Keratinocyte (primary cell): ENCODE measurements around the gene ADAMTS17. TPM values are rescaled to one million over a fixed set of nuclear protein-coding genes. Genes with fewer than 3 reads are reported as not detected.

Experiments
- DNase-seq: peaks from one replicate; pipeline ENCODE4 v3.0.0-alpha.2; 2011; ENCODE audit warnings: low read depth, missing footprints, low spot score
- FAIRE-seq: peaks from 2 replicates; lab custom pipeline; 2011; peaks lifted over from hg19 to GRCh38; lab: Jason Lieb, UNC
- H2AFZ ChIP-seq: 2 replicates; pipeline ENCODE4 v1.6.0; 2012; ENCODE audit warnings: low read length, control low read depth, inconsistent platforms; ENCODE audit not compliant: control insufficient read depth
- H3K27ac ChIP-seq: 2 replicates; pipeline ENCODE4 v1.5.1; 2011; ENCODE audit warnings: low read length; ENCODE audit not compliant: control insufficient read depth, insufficient read depth
- H3K27me3 ChIP-seq: 3 replicates; pipeline ENCODE4 v1.6.0; 2011; ENCODE audit warnings: low read length; ENCODE audit not compliant: control insufficient read depth, insufficient read depth; ENCODE audit errors: extremely low read depth
- H3K36me3 ChIP-seq, 2 experiments: 2 replicates in 1 of 2; 3 replicates in 1 of 2; pipeline ENCODE4 v1.5.1; 2011; ENCODE audit warnings: low read length in 2 of 2, mild to moderate bottlenecking in 1 of 2; ENCODE audit not compliant: control insufficient read depth in 2 of 2, insufficient read depth in 2 of 2; ENCODE audit errors: extremely low read depth in 1 of 2
- H3K4me1 ChIP-seq: 3 replicates; pipeline ENCODE4 v1.5.1; 2011; ENCODE audit warnings: low read length; ENCODE audit not compliant: control insufficient read depth, insufficient read depth; ENCODE audit errors: extremely low read depth
- H3K4me2 ChIP-seq: 3 replicates; pipeline ENCODE4 v1.6.0; 2011; ENCODE audit warnings: low read depth, low read length; ENCODE audit not compliant: control insufficient read depth, insufficient read depth; ENCODE audit errors: extremely low read depth
- H3K4me3 ChIP-seq, 3 experiments: fragments of 200-600 bp in 1 of 3; sonication (generic) in 1 of 3; 2 replicates in 2 of 3; 3 replicates in 1 of 3; pipeline ENCODE4 v1.5.1; 2011 to 2016; ENCODE audit warnings: low read length in 3 of 3, mild to moderate bottlenecking in 3 of 3, control low read depth in 2 of 3, inconsistent platforms in 1 of 3, low read depth in 1 of 3, mixed read lengths in 1 of 3, mixed run types in 1 of 3, moderate library complexity in 1 of 3; ENCODE audit not compliant: control insufficient read depth in 2 of 3, insufficient read depth in 2 of 3; ENCODE audit errors: extremely low read depth in 1 of 3
- H3K79me2 ChIP-seq: 2 replicates; pipeline ENCODE4 v1.6.0; 2012; ENCODE audit warnings: low read length; ENCODE audit not compliant: control insufficient read depth, insufficient read depth
- H3K9ac ChIP-seq: 3 replicates; pipeline ENCODE4 v1.6.0; 2011; ENCODE audit warnings: low read length; ENCODE audit not compliant: control insufficient read depth, insufficient read depth; ENCODE audit errors: extremely low read depth
- H3K9me1 ChIP-seq: 3 replicates; pipeline ENCODE4 v1.6.0; 2011; ENCODE audit warnings: low read length; ENCODE audit not compliant: control insufficient read depth, insufficient read depth; ENCODE audit errors: extremely low read depth
- H3K9me3 ChIP-seq: 2 replicates; pipeline ENCODE4 v1.5.1; 2012; ENCODE audit warnings: low read depth, low read length; ENCODE audit not compliant: control insufficient read depth
- H4K20me1 ChIP-seq: 3 replicates; pipeline ENCODE4 v1.6.0; 2011; ENCODE audit warnings: low read length; ENCODE audit not compliant: control insufficient read depth, insufficient read depth; ENCODE audit errors: extremely low read depth
- EZH2 ChIP-seq: IDR thresholded peaks from one replicate; pipeline ENCODE4 v1.6.1; 2012; ENCODE audit warnings: inconsistent platforms, mild to moderate bottlenecking, low read length, moderate library complexity
- dilution Hi-C: fragments of 300-500 bp; cut with MboI; formaldehyde crosslinking; loops from one replicate; pipeline ENCODE4 v1.7.0; 2020; ENCODE audit warnings: low sequenced_read_pairs; ENCODE audit not compliant: extremely low pct_ligation_motif_present
- polyA plus RNA-seq, 5 experiments: library from polyadenylated mRNA; depleted of rRNA in 3 of 5; stranded (reverse) in 3 of 5; stranded (forward) in 1 of 5; unstranded in 1 of 5; fragments of >200 nt; gene quantifications; 1 replicate in 1 of 5; 2 replicates in 3 of 5; 3 replicates in 1 of 5; pipeline versions ENCODE4 v1.2.1 to v1.2.3, GENCODE V29; 2011 to 2012; ENCODE audit warnings: missing spikeins in 2 of 5, low read depth in 1 of 5, low replicate concordance in 1 of 5
- TF ChIP-seq, protein P1 (sequence below), 3 experiments: IDR thresholded peaks in 1 of 3; conservative IDR thresholded peaks in 1 of 3; optimal IDR thresholded peaks in 1 of 3; 2 replicates in 2 of 3; 3 replicates in 1 of 3; pipeline versions ENCODE3 to v1.5.1; 2011; ENCODE audit warnings: low read length in 3 of 3, mild to moderate bottlenecking in 3 of 3, moderate library complexity in 2 of 3, control low read depth in 1 of 3, inconsistent platforms in 1 of 3; ENCODE audit not compliant: insufficient read depth in 2 of 3; ENCODE audit errors: extremely low read depth in 1 of 3

The ADAMTS17 gene
- polyA plus RNA-seq, 1 donor (not counting 4 experiments of a cell fraction or from before 2014, with no cell fraction given): 0.18 TPM

DNA sequence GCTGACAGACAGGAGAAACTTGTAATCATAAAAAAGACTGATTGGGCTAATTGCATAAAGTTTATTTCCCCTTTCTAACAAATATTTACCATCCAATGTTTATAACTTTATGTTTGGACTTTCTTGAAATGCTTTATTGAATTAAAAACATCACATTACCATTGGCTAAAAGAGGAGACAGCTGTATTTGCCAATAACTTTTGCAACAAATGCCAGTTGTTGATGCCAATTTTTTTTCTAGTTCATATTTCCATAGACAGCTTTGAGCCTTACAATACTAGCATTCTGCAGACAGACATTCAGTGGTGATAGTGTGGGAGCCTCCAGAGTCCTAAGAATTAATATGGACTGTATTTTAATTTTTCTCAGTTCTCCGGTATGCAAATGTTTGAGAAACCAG is 198.4 kb downstream of the ADAMTS17 start:
- H3K9ac ChIP-seq: no peak overlapping the region
- H2AFZ ChIP-seq: no peak overlapping the region
- no peak for DNase-seq
- peaks cover 12% of the 10 kb centered on the region for H3K27me3 ChIP-seq
- FAIRE-seq: no peak
- no peak overlapping the region for H3K27ac ChIP-seq
- TF ChIP-seq, protein P1, sequence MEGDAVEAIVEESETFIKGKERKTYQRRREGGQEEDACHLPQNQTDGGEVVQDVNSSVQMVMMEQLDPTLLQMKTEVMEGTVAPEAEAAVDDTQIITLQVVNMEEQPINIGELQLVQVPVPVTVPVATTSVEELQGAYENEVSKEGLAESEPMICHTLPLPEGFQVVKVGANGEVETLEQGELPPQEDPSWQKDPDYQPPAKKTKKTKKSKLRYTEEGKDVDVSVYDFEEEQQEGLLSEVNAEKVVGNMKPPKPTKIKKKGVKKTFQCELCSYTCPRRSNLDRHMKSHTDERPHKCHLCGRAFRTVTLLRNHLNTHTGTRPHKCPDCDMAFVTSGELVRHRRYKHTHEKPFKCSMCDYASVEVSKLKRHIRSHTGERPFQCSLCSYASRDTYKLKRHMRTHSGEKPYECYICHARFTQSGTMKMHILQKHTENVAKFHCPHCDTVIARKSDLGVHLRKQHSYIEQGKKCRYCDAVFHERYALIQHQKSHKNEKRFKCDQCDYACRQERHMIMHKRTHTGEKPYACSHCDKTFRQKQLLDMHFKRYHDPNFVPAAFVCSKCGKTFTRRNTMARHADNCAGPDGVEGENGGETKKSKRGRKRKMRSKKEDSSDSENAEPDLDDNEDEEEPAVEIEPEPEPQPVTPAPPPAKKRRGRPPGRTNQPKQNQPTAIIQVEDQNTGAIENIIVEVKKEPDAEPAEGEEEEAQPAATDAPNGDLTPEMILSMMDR (optimal IDR thresholded peaks at IDR 0.05 in 1 of 3, IDR thresholded peaks at IDR 0.05 in 1 of 3, conservative IDR thresholded peaks at IDR 0.05 in 1 of 3; ENCODE audit: extremely low read depth in 1 of 3, insufficient read depth in 2 of 3, low read length in 3 of 3): no peak
- TF ChIP-seq EZH2: no peak
- H3K9me3 ChIP-seq: peaks cover 7% of the 10 kb centered on the region
- no peaks in the 10 kb centered on the region for H3K9me1 ChIP-seq
- H3K4me2 ChIP-seq: no peak overlapping the region
- H3K79me2 ChIP-seq: no peaks in the 10 kb centered on the region
- dilution Hi-C loops: no loop called here
- no peaks in the 10 kb centered on the region for H4K20me1 ChIP-seq
- H3K4me3 ChIP-seq: no peak overlapping the region
- H3K36me3 ChIP-seq: no peaks in the 10 kb centered on the region
- H3K4me1 ChIP-seq: no peaks in the 10 kb centered on the region

DNA sequence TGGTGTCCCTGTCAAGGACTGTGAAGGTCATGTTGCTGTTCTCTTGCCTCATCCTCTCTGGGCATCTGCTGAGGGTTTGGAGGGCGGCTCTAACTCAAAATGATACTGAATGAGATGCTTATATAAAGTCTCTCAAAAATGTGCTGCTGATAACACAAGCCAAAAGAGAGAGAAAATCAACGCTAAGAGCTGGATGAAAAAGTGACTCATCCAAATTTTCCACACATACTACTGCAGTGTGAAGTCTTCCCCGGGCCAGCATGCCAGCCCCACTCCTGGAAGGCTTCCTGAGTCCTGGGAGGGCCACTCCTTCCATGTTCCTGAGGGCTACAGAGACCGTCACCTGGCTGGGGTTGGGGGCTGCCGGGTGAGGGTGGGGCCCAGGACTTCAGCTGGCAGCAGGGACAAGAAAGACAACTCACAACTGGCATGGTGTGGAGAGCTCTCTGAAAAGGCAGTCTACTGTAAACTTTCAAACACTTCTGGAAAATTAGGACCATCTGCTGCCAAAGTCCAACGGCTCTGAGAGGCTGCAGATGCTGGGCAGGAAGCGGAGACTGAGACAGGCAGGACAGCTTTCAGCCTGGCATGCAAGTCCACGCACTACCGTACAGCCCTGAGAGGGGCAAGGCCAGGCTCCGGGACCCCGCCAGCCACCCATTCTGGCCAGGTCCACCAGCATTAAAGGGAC is 200.3 kb downstream of the ADAMTS17 start:
- H3K27me3 ChIP-seq: peaks cover 12% of the 10 kb centered on the region
- no peak overlapping the region for H3K9ac ChIP-seq
- H2AFZ ChIP-seq: no peak overlapping the region
- H3K36me3 ChIP-seq: no peaks in the 10 kb centered on the region
- no peak overlapping the region for H3K27ac ChIP-seq
- DNase-seq: no peak
- H3K79me2 ChIP-seq: no peaks in the 10 kb centered on the region
- H4K20me1 ChIP-seq: no peaks in the 10 kb centered on the region
- no peak for FAIRE-seq
- H3K9me3 ChIP-seq: no peaks in the 10 kb centered on the region
- no peak for TF ChIP-seq EZH2
- TF ChIP-seq, protein P1 (optimal IDR thresholded peaks at IDR 0.05 in 1 of 3, IDR thresholded peaks at IDR 0.05 in 1 of 3, conservative IDR thresholded peaks at IDR 0.05 in 1 of 3; ENCODE audit: extremely low read depth in 1 of 3, insufficient read depth in 2 of 3, low read length in 3 of 3): no peak
- no peak overlapping the region for H3K4me3 ChIP-seq
- no peaks in the 10 kb centered on the region for H3K4me1 ChIP-seq
- H3K9me1 ChIP-seq: no peaks in the 10 kb centered on the region
- no peak overlapping the region for H3K4me2 ChIP-seq
- dilution Hi-C loops: no loop called here
